ENCODE measurements around the gene GPA33. TPM values are rescaled to one million over a fixed set of nuclear protein-coding genes. Genes with fewer than 3 reads are reported as not detected.

The GPA33 gene
- total RNA-seq, 1 experiment from 2014 or later, result not detected

DNA sequence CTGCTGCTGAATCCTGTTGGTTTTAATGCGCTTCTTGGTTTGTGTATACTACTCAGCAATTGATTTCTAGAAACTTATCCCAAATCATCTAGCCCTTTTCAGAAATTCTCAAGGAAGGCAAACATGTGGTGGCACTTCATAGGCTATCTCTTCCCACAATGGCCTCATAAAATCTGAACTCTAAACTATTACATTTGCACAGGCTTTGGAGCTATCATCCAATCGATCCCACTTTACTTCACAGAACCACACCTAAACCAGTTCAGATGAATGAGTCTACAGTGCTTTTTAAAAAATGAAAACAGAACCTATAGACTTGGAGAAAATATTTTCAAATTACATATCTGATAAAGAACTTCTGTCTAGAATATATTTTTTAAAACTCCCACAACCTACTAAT is 10.6 kb upstream of the GPA33 start:
- Histone ChIP-seq H3K23ac (ENCODE audit: insufficient read length, low read depth, low read length) (no peak overlapping the region), H3K4me2 (ENCODE audit: insufficient read depth, insufficient read length, low read length) (no peak overlapping the region), H4K91ac (ENCODE audit: insufficient read length, low read depth, low read length) (no peak overlapping the region), H3K79me2 (ENCODE audit: insufficient read depth, low read length) (no peaks in the 10 kb centered on the region), H3K27me3 (ENCODE audit: insufficient read depth, low read length) (no peaks in the 10 kb centered on the region), H2BK12ac (ENCODE audit: insufficient read length, low read depth, low read length) (no peak overlapping the region), H2AK5ac (ENCODE audit: insufficient read length, low read length) (no peak overlapping the region), H3K14ac (ENCODE audit: insufficient read depth, low read length) (no peak overlapping the region), H4K5ac (ENCODE audit: insufficient read length, low read depth, low read length) (no peak overlapping the region), H3K18ac (ENCODE audit: insufficient read length, low read depth, low read length) (no peak overlapping the region), H4K8ac (replicated peaks; ENCODE audit: insufficient read length, low read depth, low read length) (no peak overlapping the region), H2BK20ac (ENCODE audit: low read depth, low read length, poor library complexity, severe bottlenecking) (no peak overlapping the region), H2BK120ac (ENCODE audit: low read depth, low read length, poor library complexity, severe bottlenecking) (no peak overlapping the region), H4K20me1 (ENCODE audit: control insufficient read depth, insufficient read depth, insufficient read length) (no peaks in the 10 kb centered on the region), H3K56ac (ENCODE audit: insufficient read length, low read depth, low read length) (no peak overlapping the region), H3T11ph (ENCODE audit: low read length) (no peak overlapping the region), H3K9me3 (ENCODE audit: control insufficient read depth, low read depth, low read length) (no peaks in the 10 kb centered on the region), H3K79me1 (ENCODE audit: insufficient read depth, low read depth, low read length, poor library complexity, severe bottlenecking) (no peaks in the 10 kb centered on the region), H2BK15ac (ENCODE audit: low read depth, low read length) (no peak overlapping the region), H3K9ac (ENCODE audit: extremely low read depth, insufficient read length, low read length) (no peak overlapping the region), H2BK5ac (ENCODE audit: insufficient read length, low read length) (no peak overlapping the region), H3K23me2 (ENCODE audit: insufficient read length, low read depth, low read length, poor library complexity, severe bottlenecking) (no peaks in the 10 kb centered on the region), H3K27ac (ENCODE audit: insufficient read length, low read depth, low read length) (no peak overlapping the region), H2AFZ (ENCODE audit: low read length) (no peak overlapping the region), H3K4ac (ENCODE audit: low read depth, low read length) (no peak overlapping the region), H3K4me1 (ENCODE audit: insufficient read depth, low read length) (peaks cover 12% of the 10 kb centered on the region; the same call in 1 of the 2 replicates)
- no CpG with 5 or more reads among the region's 2 CpGs for WGBS (ENCODE audit: extremely low coverage, insufficient read length, low lambda C conversion rate)
- Mint-ChIP-seq H3K27me3 (ENCODE audit: low read depth) (peaks cover 2% of the 10 kb centered on the region; the same call in 1 of the 2 replicates), H3K4me3 (no peak overlapping the region), H3K27ac (no peak overlapping the region), H3K9me3 (no peaks in the 10 kb centered on the region; a peak in 1 of 5 replicates), H3K36me3 (ENCODE audit: insufficient read depth in 1 of 3, low read depth in 3 of 3) (peaks cover 0 to 12% (median 0%) of the 10 kb centered on the region in 3 experiments; a peak in 2 of 7 replicates), H3K4me1 (peaks cover 34 to 43% of the 10 kb centered on the region in 2 experiments)
- no peak for DNase-seq
- TF ChIP-seq, protein P1, sequence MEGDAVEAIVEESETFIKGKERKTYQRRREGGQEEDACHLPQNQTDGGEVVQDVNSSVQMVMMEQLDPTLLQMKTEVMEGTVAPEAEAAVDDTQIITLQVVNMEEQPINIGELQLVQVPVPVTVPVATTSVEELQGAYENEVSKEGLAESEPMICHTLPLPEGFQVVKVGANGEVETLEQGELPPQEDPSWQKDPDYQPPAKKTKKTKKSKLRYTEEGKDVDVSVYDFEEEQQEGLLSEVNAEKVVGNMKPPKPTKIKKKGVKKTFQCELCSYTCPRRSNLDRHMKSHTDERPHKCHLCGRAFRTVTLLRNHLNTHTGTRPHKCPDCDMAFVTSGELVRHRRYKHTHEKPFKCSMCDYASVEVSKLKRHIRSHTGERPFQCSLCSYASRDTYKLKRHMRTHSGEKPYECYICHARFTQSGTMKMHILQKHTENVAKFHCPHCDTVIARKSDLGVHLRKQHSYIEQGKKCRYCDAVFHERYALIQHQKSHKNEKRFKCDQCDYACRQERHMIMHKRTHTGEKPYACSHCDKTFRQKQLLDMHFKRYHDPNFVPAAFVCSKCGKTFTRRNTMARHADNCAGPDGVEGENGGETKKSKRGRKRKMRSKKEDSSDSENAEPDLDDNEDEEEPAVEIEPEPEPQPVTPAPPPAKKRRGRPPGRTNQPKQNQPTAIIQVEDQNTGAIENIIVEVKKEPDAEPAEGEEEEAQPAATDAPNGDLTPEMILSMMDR (conservative IDR thresholded peaks at IDR 0.05), result no peak
